DMS153 treated with DMSO at 0.1 percent for 48 hours (cell line): ENCODE results near the gene LSAMP.
A peak's percentile ranks its signal among the peaks of the same experiment; 100 is the strongest.

Experiments
- DNase-seq: peaks from one replicate; lab custom pipeline; 2025; ENCODE audit not compliant: unreplicated experiment; lab: John Stamatoyannopoulos, UW

The LSAMP gene

DNA sequence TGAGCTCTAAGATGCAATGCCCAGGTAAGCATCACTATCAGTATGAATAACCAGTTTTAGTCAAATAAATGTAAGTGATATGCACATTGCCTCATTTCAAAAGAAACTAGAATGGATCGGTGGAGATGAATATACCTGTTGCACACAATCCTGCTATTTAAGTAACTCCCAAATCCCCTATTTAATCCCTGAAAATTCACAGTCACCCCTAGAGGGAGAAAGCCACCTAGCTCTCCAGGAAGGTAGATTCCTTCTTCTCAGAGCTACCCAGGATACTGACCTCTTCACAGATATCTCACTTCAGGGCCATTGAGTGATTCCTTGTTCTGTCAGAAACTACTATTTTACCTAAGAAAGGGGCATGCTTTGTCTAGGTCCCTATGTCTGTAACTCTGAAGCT, 11.7 kb downstream of the LSAMP start:
- DNase-seq: no peak

DNA sequence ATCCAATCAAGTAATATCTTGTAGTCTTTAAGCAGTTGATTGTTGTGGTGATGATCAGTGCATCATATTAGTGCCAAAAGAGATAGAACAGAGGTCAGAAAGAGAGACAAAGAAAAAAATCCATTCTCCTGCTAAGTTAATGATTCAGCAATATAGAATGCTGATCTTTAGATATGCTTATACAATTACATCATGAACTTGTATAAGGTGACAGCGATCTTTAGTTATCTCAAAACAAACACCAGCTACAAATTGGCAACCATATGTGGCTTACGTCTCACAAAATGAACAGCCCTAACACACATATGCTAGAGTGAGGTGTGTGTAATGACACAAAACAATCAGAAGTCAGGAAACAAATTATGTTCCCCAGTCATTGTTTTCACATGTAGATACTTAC, 12.5 kb downstream of the LSAMP start:
- no peak for DNase-seq

DNA sequence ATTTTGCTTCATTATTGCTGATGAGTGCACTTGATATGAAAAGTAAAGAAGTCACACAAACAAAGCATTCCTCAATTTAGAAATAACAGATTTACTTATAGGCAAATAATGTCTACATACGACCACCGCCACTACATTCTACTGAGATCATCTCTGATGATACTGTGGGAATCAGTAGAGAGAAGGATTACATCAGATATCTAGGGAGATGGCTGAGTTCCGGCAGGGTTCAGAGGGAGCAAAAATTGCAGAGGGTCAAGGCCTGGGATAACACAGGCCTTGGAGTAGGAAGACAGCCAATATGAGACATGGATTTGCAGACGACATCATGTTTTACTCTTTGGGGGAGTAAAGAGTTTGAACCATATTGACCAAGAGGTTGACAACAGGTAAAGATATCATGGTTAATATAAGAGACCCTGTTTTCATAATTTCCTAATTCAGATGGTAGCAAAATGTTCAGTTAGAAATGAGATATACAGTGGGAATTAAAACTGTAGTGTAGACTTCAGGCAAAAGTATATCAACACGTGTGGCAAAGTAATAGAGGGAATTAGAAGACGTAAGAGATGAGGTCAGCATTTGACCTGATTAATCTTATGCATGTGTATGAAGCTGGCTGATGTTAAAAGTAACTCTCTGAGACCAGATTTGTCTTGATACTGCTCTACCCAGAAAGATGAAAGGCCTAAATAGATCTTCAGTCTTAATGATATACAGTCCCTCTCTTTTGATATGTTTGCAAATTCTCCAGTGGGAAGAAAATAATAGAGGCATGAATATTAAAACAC, 15.6 kb downstream of the LSAMP start:
- no peak for DNase-seq

DNA sequence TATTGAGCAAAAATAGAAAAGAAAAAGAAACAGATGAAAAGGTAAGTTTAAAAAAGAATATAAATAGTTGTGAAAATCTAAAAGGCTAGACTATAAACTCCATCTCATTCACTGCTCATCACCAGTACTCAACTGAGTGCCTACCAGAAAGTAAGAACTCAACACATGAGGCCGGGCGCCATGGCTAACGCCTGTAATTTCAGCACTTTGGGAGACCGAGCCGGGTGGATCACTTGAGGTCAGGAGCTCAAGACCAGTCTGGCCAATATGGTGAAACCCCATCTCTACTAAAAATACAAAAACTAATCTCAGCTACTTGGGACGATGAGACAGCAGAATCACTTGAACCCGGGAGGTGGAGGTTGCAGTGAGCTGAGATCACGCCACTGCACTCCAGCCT, 19.3 kb downstream of the LSAMP start:
- no peak for DNase-seq

DNA sequence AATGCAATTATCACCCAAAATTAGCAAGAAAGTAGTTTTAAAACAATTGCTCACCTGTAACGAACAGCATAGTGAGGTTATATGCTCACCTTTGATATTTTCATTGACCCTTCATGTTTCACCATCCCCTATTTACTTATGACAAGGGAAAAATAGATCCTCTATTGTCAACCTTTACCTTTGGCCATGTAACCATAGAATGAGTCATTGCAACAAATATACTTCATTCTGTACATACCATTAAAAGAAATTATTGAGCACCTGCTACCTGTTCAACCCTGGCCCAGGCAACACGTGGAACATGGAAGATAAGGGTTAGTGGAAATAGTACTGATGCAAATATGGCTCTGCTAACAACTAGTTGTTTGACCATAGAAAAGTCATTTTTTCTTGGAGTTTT, 20.2 kb downstream of the LSAMP start:
- DNase-seq: peak; percentile 89

DNA sequence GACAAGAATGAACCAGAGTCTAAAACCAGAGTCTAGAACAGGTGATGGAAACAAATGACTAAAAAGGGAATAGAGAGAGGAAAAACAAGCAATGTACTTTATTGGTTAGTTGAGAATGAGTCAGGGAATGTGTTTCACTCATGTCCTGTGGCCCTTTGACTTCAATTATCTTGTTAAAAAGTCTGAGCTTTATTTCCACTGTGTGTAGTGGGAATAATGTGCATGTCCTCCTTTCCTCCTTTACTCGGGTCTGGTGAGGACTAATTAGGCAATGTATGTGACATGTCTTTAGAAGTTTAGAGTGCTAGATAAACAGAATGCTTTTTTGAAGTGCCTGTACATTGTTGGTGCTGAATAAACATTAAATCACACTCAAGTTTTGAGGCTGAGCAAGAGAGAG, 21.3 kb downstream of the LSAMP start:
- DNase-seq: peak; percentile 53

DNA sequence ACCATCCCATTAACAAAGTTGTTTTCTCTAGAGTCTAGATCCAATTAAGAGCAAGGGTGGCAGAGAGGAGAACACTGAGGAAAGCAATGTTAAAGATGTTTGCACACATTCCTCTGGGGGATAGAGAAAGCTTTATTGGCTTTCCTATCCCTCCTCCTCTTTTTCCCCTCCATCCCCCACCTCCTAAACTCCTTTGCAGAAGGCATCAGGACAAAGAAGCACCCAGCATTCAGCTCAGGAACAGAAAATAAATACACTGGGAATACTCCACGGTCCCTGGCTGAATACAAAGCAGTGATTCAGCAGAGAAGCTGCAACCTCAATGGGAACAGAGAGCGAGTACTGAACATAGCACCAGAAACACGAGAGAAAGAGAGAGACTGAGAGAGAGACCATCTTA, 21.9 kb downstream of the LSAMP start:
- DNase-seq: peak; percentile 27

DNA sequence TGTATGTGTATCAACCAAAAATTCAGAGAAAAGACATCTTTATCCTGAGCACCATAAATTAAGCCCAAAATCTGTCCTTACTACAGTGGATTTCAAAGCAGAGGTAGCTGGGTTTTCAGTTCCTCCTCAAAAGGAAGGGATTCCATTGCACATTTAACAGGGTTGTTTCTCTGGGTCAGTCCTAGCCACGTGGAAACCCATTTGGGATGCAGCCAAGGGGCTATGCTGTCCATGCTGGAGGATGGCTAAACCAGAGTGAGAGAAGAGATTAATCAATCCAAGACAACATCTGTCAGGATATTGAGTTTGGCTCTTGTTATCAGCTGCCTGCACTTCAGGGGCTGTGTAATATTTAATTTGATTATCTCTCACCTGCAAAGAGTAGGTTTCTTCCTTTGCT, 28.1 kb downstream of the LSAMP start:
- DNase-seq: no peak

DNA sequence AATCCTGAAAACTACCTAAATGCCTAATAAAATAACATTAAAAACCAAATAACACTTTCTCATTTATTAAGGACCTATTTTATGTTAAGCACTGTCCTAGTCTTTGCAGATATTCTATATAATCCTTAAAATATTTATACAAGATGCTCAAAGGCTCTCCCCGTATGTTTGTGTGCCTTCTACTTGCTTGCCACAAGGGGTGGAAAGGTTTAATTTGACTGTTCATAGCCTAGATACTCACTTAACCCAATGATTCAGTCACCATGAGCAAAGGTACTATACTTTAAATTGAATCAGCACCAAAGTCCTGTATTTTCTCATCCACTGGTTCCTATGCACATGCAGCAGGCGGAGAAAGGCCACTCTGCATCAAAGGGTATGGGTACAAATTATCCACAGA, 32.0 kb downstream of the LSAMP start:
- DNase-seq: no peak

DNA sequence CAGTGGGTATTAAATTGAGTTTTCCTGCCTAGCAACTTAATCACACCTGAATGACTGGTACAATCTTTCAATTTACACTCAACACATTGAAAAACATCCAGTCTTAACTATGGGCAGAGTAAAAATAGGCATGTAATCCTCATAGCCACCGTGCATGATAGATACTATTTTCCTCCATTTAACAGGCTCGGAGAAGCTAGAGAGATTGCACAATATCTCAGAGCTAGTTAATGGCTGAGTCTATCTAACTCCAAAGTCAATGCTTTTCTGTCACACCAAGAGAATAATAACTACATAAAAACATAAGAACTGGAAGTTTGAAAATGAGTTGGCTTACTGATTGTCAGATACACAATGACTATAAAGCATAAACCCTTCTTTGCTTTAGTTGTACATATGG, 36.8 kb downstream of the LSAMP start:
- DNase-seq: no peak

DNA sequence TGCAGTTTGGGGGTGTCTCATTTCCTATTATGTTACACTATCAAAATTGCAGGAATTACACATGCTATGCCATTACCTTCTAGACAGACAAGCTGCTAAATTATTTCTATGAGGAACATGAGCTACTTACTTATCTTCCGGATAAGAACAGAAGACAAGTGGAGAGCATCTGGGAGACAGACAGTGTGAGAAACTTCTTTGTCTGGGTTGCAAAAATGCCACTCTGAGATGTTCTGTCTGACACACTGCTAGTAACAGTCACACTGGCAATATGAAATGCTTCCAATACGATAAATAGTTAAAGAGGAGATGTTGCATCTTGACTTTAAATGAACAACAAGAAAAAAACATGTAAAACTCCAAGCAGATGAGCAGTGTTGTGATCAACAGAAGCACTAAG, 40.1 kb downstream of the LSAMP start:
- DNase-seq: no peak

DNA sequence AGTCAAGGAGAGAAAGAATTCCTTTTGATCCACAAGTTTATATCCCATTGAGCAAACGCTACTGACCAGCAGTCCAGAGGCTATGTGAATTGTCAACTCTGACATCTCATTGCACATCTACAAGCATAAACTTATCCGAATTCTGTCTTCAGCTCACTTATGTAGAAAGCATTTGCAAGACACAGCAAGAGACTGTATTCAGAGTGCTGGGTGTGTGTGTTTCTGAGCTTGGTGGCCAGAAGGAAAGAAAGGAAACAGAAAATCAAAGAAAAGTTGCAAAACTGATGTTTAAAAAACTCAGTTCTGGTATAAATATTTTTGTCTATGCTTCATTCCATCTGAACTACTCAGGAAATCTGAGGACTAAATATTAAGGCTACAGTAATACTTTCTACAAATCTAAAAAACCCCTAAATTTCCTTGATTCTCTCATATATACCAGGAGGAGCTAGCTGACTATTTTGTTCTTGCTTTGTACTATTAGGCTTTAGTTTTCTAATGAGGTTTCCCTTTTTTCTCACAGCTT, 45.5 kb downstream of the LSAMP start:
- DNase-seq: no peak

DNA sequence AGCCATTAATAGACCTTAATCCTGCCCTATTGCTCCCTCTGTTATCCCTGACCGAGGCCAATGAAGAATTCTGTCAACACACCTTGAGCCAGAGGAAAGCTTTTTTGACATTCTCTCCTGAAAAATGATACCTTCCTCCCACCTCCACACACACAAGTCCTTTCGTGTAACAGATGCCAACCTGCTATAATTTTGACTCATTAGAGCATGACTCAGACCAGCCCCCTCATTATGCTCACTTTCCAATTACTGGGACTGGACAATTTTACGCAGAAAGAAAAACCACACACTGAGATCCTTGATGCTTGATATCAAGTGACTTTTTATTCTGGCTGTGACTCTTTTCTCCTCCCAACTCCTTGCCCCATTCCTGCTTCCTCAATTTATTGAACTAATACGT, 50.9 kb downstream of the LSAMP start:
- DNase-seq: no peak

DNA sequence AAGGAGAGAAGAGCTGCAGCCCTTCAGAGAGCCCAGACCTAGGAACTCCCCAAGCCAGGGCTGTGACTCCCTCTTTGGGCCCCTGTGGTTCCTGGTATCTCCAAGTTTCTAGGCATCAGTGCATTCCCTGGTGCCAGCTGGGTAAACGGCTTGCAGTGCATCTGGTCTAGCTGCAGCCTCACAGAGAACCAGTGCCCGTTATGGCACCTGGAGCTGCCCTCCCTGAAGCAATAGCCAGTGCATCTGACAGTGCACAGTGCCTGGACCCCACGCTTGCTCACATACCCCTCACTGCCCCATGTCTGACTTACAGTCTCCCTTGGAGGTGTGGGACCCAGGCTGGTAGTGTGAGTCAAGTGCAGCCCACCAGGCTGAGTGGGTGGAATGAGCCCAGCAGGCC, 52.1 kb downstream of the LSAMP start:
- DNase-seq: no peak

DNA sequence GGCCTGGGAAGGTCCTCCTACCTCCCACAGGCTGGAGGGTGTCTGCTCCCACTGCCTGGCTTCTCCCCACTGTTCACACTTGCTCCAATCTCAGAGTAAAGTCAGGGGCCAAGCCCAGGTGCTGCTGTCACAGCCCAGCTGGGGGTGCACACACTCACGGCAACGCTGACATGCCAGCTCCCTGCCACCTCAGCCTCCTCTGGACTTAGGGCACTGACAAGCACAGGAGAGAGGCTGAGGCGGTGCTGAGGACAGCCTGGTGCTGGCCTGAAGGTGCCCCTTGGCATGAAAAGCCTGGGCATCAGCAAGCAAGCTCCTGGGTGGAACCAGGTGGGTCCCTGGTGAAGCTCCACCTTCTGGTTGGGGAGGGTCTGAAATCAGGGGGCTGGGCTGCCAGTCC, 53.0 kb downstream of the LSAMP start:
- DNase-seq: no peak

DNA sequence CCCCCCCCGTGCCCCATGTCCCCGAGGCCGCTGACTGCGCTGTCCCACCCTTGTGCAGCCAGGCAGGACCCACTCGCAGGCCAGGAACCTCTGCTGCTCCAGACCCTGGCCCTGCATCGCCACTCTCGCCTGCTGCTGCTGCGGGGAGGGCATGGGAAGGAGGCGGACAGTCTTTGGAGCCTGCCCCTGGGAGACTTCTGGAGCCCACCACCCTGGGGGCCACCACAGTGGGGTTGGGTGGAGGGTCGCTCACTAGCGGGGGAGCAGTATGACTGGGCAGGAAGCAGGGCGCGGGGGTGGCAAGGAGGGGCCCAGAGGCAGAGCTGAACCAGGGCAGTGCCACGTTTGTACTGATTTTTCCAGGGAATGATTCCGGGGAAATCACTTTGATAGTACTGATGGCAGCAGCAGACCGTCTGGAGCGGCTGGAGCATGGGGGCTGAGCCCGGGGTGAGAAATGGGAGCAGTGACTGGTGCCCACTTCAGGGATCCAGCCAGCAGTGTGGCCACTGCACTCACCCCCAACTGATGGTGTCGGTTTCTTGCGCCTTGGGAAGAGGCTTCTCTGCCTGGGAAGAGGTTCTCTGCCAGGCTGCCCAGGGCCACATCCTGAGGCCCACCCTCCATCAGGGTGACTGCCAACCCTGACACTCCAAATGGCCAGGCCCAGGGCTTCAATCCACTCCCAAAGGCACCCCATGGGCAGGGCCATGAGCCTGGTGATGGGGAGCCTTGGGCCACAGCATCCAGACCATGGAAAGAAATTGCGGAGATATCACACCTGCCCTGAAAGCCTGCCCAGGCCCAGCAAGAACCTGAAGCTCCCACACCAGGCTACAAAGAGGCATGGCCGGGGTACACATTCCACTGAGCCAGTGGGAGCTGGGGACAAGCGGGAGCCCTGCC, 53.7 kb downstream of the LSAMP start:
- DNase-seq: no peak

DNA sequence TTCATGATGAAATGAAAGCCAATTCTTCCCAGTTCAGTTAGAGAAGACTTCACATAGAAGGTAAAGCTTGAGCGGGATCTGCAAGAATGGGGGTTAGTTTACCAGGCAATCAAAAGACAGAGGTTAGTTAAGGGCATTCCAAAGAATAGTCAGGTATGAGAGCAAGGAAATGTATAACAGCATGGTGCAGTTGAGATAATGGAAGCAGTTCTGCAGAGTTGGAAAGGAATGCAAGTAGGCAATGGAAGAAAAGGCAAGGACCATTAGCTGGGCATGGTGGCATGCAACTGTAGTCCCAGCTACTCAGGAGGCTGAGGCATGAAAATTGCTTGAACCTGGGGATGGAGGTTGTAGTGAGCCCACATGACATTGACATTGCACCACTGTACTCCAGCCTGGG, 55.0 kb downstream of the LSAMP start:
- no peak for DNase-seq

DNA sequence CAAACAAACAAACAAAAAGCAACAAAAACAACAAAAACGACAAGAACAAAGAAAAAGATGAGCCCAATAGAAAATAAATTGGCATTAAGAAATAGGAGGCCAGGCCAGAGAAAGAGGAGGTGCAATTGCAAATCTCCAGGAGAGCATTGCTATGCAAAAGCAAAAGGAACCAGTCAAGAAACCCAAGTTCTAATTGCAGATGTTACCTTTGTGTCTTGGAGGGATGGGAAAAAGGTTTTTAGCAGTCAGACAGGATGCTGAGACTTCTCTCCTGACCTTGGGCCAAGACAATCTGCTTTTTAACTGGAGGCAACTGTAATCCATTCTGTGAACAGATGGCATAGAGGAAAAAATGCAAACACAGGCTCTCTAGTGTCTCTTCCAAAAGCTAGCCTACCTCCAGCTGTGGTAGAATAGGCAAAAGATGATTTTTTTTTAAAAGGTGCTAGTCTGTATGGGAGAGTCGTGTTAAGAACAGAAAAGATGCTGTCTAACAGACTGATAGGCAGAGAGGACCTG, 56.4 kb downstream of the LSAMP start:
- no peak for DNase-seq

DNA sequence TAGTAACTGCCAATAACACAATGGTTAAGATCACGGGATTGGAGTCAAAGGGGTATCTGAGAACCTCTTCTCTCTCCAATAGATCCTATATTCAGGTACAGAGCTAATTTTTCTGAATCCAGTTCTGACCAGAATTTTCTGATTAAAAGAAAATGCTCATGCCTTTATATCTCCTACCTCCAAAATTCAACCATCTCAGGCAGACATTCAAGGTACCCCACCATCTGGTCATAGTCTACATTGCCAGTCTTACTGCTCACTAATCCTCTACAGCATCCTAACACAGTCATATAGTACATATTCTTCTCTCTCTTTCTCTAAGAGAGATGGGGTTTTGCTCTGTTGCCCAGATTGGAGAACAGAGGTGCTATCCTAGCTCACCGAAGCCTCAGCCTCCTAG, 59.1 kb downstream of the LSAMP start:
- DNase-seq: no peak

DNA sequence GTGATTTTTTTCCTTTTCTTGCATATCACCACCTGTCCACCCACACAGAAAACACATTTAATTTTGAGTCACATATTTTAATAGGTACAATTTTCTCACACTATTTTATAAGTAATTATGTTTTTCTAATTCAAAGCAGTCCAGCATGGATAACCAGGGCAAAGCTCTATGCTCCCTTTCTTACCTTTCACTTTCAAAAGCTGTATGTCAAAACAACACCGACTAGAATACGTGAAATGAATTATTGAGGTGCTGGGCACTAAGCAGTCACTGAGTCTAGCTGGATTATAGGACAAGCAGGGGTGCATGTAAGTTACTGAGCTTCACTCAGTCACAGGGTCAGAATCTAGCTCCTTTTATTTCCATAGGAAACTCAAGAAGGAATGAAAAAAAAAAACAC, 60.6 kb downstream of the LSAMP start:
- no peak for DNase-seq

DNA sequence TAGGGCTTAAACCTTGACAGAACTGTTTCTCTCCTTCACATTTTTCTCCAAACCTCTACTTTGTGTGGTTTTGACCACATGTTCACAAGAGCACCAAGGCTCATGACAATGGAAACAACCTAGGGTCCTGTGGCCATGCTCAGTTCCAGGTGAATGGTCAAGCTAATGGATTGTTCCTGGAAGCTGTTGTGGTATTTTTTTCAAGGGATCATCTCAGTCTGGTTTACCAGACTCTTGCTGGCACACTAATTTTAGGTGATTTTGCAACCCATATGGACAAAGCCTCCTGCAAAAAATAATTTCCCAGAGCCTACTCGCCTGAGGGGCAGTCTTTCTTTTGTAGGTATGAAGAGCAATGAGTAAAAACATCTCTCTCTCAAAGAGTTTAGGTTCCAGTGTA, 67.2 kb downstream of the LSAMP start:
- DNase-seq: no peak

DNA sequence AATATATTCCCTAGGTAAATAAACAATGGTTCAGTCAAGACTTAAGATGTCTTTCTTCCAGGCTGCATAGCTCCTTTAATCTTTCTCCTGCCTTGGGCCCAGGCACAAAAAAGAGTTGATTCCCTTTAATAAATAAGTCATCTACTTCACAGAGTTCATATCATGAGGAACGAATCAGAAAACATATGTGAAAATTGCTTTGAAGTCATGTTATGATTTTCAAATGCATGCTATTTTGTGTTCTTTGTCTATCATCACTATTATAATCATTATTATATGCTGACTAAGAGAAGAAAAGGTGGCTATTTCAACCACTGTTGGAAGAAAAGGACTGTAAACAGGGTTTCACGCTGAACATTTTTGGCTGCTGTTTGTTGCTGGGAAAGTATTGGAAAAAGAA, 70.4 kb downstream of the LSAMP start:
- DNase-seq: no peak
